Left lung (tissue), 10 donors: ENCODE data around the gene KIAA1671. TPM values are rescaled to one million over a fixed set of nuclear protein-coding genes. Genes with fewer than 3 reads are reported as not detected.
A peak's percentile ranks its signal among the peaks of the same experiment; 100 is the strongest.

ENCODE experiments used
- ATAC-seq: fragments of 200-7000 bp; cut with Tn5 transposase; one replicate; pipeline ENCODE4 v1.9.1; 2020; ENCODE audit warnings: moderate library complexity
- DNase-seq, 4 donors: peaks; one replicate each; pipeline ENCODE4 v3.0.0-alpha.2; 2013 to 2020
- H3K27ac ChIP-seq, 2 donors: fragments of 200-600 bp; sonication (generic) in 1 of 2; one replicate each; pipeline versions ENCODE4 v1.5.0 to v1.8.0; 2020 to 2021
- H3K27me3 ChIP-seq, 2 donors: fragments of 200-600 bp; sonication (generic) in 1 of 2; one replicate each; pipeline versions ENCODE4 v1.5.0 to v1.8.0; 2020 to 2021
- H3K36me3 ChIP-seq, 2 donors: fragments of 200-600 bp; sonication (generic) in 1 of 2; one replicate each; pipeline versions ENCODE4 v1.5.0 to v1.8.0; 2020 to 2021
- H3K4me1 ChIP-seq, 2 donors: fragments of 200-600 bp; one replicate each; pipeline ENCODE4 v1.8.0; 2021
- H3K4me3 ChIP-seq, 2 donors: fragments of 200-600 bp; sonication (generic) in 1 of 2; one replicate each; pipeline versions ENCODE4 v1.5.0 to v1.8.0; 2020 to 2021; ENCODE audit warnings: mild to moderate bottlenecking in 1 of 2
- H3K9me3 ChIP-seq, 2 donors: fragments of 200-600 bp; sonication (generic) in 1 of 2; one replicate each; pipeline versions ENCODE4 v1.5.0 to v1.8.0; 2020 to 2021
- CTCF ChIP-seq, 2 donors: fragments of 200-600 bp; sonication (generic) in 1 of 2; IDR thresholded peaks; one replicate each; pipeline versions ENCODE4 v1.5.0 to v1.8.0; 2021; ENCODE audit warnings: antibody characterized with exemption in 2 of 2
- intact Hi-C, 2 donors: fragments of 100-400 bp; cut with DNase I; formaldehyde crosslinking; loops; one replicate each; pipeline versions ENCODE4 v1.11.2 to v1.14.2; 2022
- polyA plus RNA-seq, 6 donors: library from polyadenylated mRNA; unstranded; fragments of 120-200 nt; gene quantifications; one replicate each; pipeline ENCODE4 v1.2.1, GENCODE V29; 2013; ENCODE audit not compliant: insufficient read length in 6 of 6
- total RNA-seq, 2 donors: library from RNA; stranded (reverse); fragmentation: NEBNext Ultra II Directional; extraction: Animal tissue kit (Norgen Biotek cat#: 25700); gene quantifications; one replicate each; pipeline ENCODE4 v1.2.1, GENCODE V29; 2021
- donor health status: DM: no; HTN: yes; CAD: no.
- donor health status: DM: no; HTN: no; CAD: no.

The KIAA1671 gene
- total and polyA plus RNA-seq, 8 donors: 19.4 to 35.0 (median 23.4) TPM

- TF ChIP-seq CTCF (IDR thresholded peaks at IDR 0.05): no peak
- H3K9me3 ChIP-seq: peaks cover 0 to under 1% of the 10 kb centered on the region in 2 donors
- H3K36me3 ChIP-seq: peaks cover 0 to 54% of the 10 kb centered on the region in 2 donors
- H3K27me3 ChIP-seq: no peaks in the 10 kb centered on the region
- DNase-seq (peak in 1 of 4 donors; percentile 22), ATAC-seq (no peak)
- no peak overlapping the region for H3K4me3 ChIP-seq
- H3K27ac ChIP-seq: no peak overlapping the region
- intact Hi-C loops: no loop called here
- no peaks in the 10 kb centered on the region for H3K4me1 ChIP-seq
Observed at GRCh38 chr22:25174156-25174887, 221.8 kb downstream of the KIAA1671 start.

- H3K27me3 ChIP-seq: no peaks in the 10 kb centered on the region
- H3K27ac ChIP-seq: no peak overlapping the region
- no peaks in the 10 kb centered on the region for H3K4me1 ChIP-seq
- H3K4me3 ChIP-seq: no peak overlapping the region
- ATAC-seq (no peak), DNase-seq (no peak)
- no peak for TF ChIP-seq CTCF (IDR thresholded peaks at IDR 0.05)
- peaks cover 0 to 58% of the 10 kb centered on the region in 2 donors for H3K36me3 ChIP-seq
- peaks cover 0 to 7% of the 10 kb centered on the region in 2 donors for H3K9me3 ChIP-seq
- intact Hi-C loops: no loop called here
Observed at GRCh38 chr22:25174888-25175411, 222.4 kb downstream of the KIAA1671 start.

GRCh38 chr22:25176175-25176574, 223.7 kb downstream of the KIAA1671 start:
- intact Hi-C loops: no loop called here
- H3K36me3 ChIP-seq: peaks cover 0 to 57% of the 10 kb centered on the region in 2 donors

GRCh38 chr22:25176799-25177198, 224.3 kb downstream of the KIAA1671 start:
- Histone ChIP-seq H3K4me1 (no peaks in the 10 kb centered on the region), H3K36me3 (peaks cover 0 to 57% of the 10 kb centered on the region in 2 donors), H3K4me3 (no peak overlapping the region), H3K27me3 (no peaks in the 10 kb centered on the region), H3K9me3 (peaks cover 0 to 8% of the 10 kb centered on the region in 2 donors), H3K27ac (no peak overlapping the region)
- intact Hi-C loops: no loop called here
- TF ChIP-seq CTCF (IDR thresholded peaks at IDR 0.05): no peak
- no peak for DNase-seq
- no peak for ATAC-seq

More at GRCh38 chr22:25176175-25176574, 223.7 kb downstream of the KIAA1671 start:
- TF ChIP-seq CTCF (IDR thresholded peaks at IDR 0.05): no peak
- no peak for DNase-seq
- no peaks in the 10 kb centered on the region for H3K27me3 ChIP-seq
- ATAC-seq: no peak
- peaks cover 0 to 8% of the 10 kb centered on the region in 2 donors for H3K9me3 ChIP-seq
- H3K4me1 ChIP-seq: no peaks in the 10 kb centered on the region
- H3K27ac ChIP-seq: no peak overlapping the region
- no peak overlapping the region for H3K4me3 ChIP-seq

- DNase-seq (no peak), ATAC-seq (no peak)
- Histone ChIP-seq H3K9me3 (peaks cover 0 to 8% of the 10 kb centered on the region in 2 donors), H3K27me3 (no peaks in the 10 kb centered on the region), H3K4me1 (no peaks in the 10 kb centered on the region), H3K4me3 (no peak overlapping the region), H3K36me3 (peaks cover 0 to 60% of the 10 kb centered on the region in 2 donors), H3K27ac (no peak overlapping the region)
- no peak for TF ChIP-seq CTCF (IDR thresholded peaks at IDR 0.05)
- intact Hi-C loops: no loop called here
Observed at GRCh38 chr22:25177226-25177625, 224.7 kb downstream of the KIAA1671 start.
